HepG2 (cell line): ENCODE measurements around the gene CFAP210. TPM values are rescaled to one million over a fixed set of nuclear protein-coding genes. Genes with fewer than 3 reads are reported as not detected.

Source experiments
- DZIP1 ChIP-seq: sonication (generic); formaldehyde crosslinking; IDR thresholded peaks from 2 replicates; pipeline ENCODE4 v1.5.0; 2020; ENCODE audit warnings: mild to moderate bottlenecking, missing genetic modification reagents
- GPN1 ChIP-seq: sonication (generic); formaldehyde crosslinking; IDR thresholded peaks from 2 replicates; pipeline ENCODE4 v1.5.1; 2020; ENCODE audit warnings: missing genetic modification reagents, borderline replicate concordance
- GTF3A ChIP-seq: sonication (generic); formaldehyde crosslinking; conservative IDR thresholded peaks from 2 replicates; pipeline ENCODE4 v1.4.0; 2020; ENCODE audit warnings: mild to moderate bottlenecking, missing genetic modification reagents
- HDAC1 ChIP-seq: sonication (generic); formaldehyde crosslinking; IDR thresholded peaks from 2 replicates; pipeline ENCODE4 v1.5.1; 2020; ENCODE audit warnings: mild to moderate bottlenecking, missing genetic modification reagents
- JUN ChIP-seq: sonication (generic); formaldehyde crosslinking; IDR thresholded peaks from 2 replicates; pipeline ENCODE4 v1.4.0; 2020; ENCODE audit warnings: mild to moderate bottlenecking, missing genetic modification reagents
- MEIS1 ChIP-seq: sonication (generic); formaldehyde crosslinking; IDR thresholded peaks from 2 replicates; pipeline ENCODE4 v1.9.0; 2021; ENCODE audit warnings: mild to moderate bottlenecking, missing genetic modification reagents, moderate library complexity, borderline replicate concordance
- PAF1 ChIP-seq: IDR thresholded peaks from 2 replicates; pipeline ENCODE4 v1.6.1; 2016; ENCODE audit warnings: missing genetic modification reagents, missing compliant biosample characterization
- PRDM15 ChIP-seq: sonication (generic); formaldehyde crosslinking; IDR thresholded peaks from 2 replicates; pipeline ENCODE4 v1.4.0; 2020; ENCODE audit warnings: missing genetic modification reagents
- SOX13 ChIP-seq, 3 experiments: fragments of 450-650 bp in 1 of 3; sonication (generic) in 1 of 3; formaldehyde crosslinking in 1 of 3; IDR thresholded peaks in 2 of 3; conservative IDR thresholded peaks in 1 of 3; 2 replicates each; pipeline versions ENCODE4 v1.5.0 to v1.6.1; 2016 to 2020; ENCODE audit warnings: antibody characterized with exemption in 1 of 3, mild to moderate bottlenecking in 1 of 3, missing compliant biosample characterization in 1 of 3, missing genetic modification reagents in 1 of 3, moderate library complexity in 1 of 3
- SUZ12 ChIP-seq: fragments of 150-350 bp; IDR thresholded peaks from 2 replicates; pipeline ENCODE4 v1.6.1; 2014; ENCODE audit warnings: low read depth, low read length
- ZNF230 ChIP-seq: sonication (generic); formaldehyde crosslinking; IDR thresholded peaks from 2 replicates; pipeline ENCODE4 v1.4.0; 2020; ENCODE audit warnings: mild to moderate bottlenecking, missing genetic modification reagents
- ZNF382 ChIP-seq: sonication (generic); formaldehyde crosslinking; IDR thresholded peaks from 2 replicates; pipeline ENCODE4 v1.5.0; 2020; ENCODE audit warnings: missing genetic modification reagents, mild to moderate bottlenecking, borderline replicate concordance
- ZNF44 ChIP-seq: sonication (generic); formaldehyde crosslinking; IDR thresholded peaks from 2 replicates; pipeline ENCODE4 v1.5.1; 2020; ENCODE audit warnings: mild to moderate bottlenecking, missing genetic modification reagents
- ZNF672 ChIP-seq: sonication (generic); formaldehyde crosslinking; IDR thresholded peaks from 2 replicates; pipeline ENCODE4 v1.8.1; 2022; ENCODE audit warnings: missing genetic modification reagents
- ZNF687 ChIP-seq: sonication (generic); formaldehyde crosslinking; IDR thresholded peaks from 2 replicates; pipeline ENCODE4 v1.5.1; 2020; ENCODE audit warnings: mild to moderate bottlenecking, missing genetic modification reagents, moderate library complexity
- ZSCAN30 ChIP-seq: sonication (generic); formaldehyde crosslinking; IDR thresholded peaks from 2 replicates; pipeline ENCODE4 v1.5.0; 2020; ENCODE audit warnings: mild to moderate bottlenecking, missing genetic modification reagents
- polyA plus RNA-seq, 8 experiments: library from polyadenylated mRNA; depleted of rRNA in 3 of 8; stranded (reverse) in 7 of 8; unstranded in 1 of 8; fragments of >200 nt; fragmentation: Illumina TruSeq in 4 of 8; extraction: Trizol in 4 of 8; gene quantifications; 2 replicates each; pipeline versions ENCODE4 v1.2.1 to v1.2.3, GENCODE V29; 2011 to 2016; ENCODE audit warnings: low read depth in 4 of 8, missing spikeins in 1 of 8, mixed read lengths in 1 of 8; ENCODE audit not compliant: insufficient read depth in 1 of 8
- total RNA-seq, 5 experiments: library from RNA; depleted of rRNA; stranded (reverse); fragments of >200 nt; fragmentation: Illumina TruSeq; extraction: Trizol; gene quantifications; 2 replicates each; pipeline ENCODE4 v1.2.3, GENCODE V29; 2016; ENCODE audit warnings: low read depth in 1 of 5

CFAP210 gene
- total and polyA plus RNA-seq, 2 of the 13 experiments (the other 11 are each of a cell fraction or from before 2014, with no cell fraction given): 0.18 TPM; not detected in 1

- TF ChIP-seq ZNF44 (CRISPR knock-in tag) (no peak), SOX13 (IDR thresholded peaks at IDR 0.05) (no peak), SOX13 (CRISPR knock-in tag; conservative IDR thresholded peaks at IDR 0.05 in 1 of 2, IDR thresholded peaks at IDR 0.05 in 1 of 2) (0 out of 4 replicates have a peak, but pooled peaks of 1 of the 2 experiments have one; percentile 13), PAF1 (CRISPR knock-in tag) (no peak), ZNF382 (CRISPR knock-in tag) (no peak), DZIP1 (CRISPR knock-in tag) (no peak), ZSCAN30 (no peak), ZNF687 (CRISPR knock-in tag) (no peak), MEIS1 (CRISPR knock-in tag) (peak; percentile 60; the same call in 1 of the 2 replicates), HDAC1 (CRISPR knock-in tag) (peak; percentile 59; the same call in 1 of the 2 replicates), PRDM15 (CRISPR knock-in tag) (no peak), ZNF672 (CRISPR knock-in tag) (no peak), SUZ12 (no peak), ZNF230 (CRISPR knock-in tag) (no peak; the same call in 1 of the 2 replicates), GPN1 (CRISPR knock-in tag) (no peak), GTF3A (CRISPR knock-in tag) (peak; percentile 88; the same call in 1 of the 2 replicates), JUN (CRISPR knock-in tag) (peak; percentile 31; the same call in 1 of the 2 replicates)
These were observed 38.6 kb upstream of the CFAP210 start (continued) for GRCh38 chr2:169732583-169733358.
